ENCODE data around the gene RNF166.

GRCh38 chr16:88676502-88677242, 29.5 kb downstream of the RNF166 start:
- TF ChIP-seq CEBPB (IDR thresholded peaks at IDR 0.05): no peak
- no peak for TF ChIP-seq REST (IDR thresholded peaks at IDR 0.05; ENCODE audit: low read depth)
- TF ChIP-seq EP300 (IDR thresholded peaks at IDR 0.05; ENCODE audit: borderline replicate concordance): no peak
- TF ChIP-seq EGR1 (IDR thresholded peaks at IDR 0.05): no peak
- TF ChIP-seq FOXM1 (IDR thresholded peaks at IDR 0.05; ENCODE audit: borderline replicate concordance, low read depth): no peak
- no peak for TF ChIP-seq NFIC (IDR thresholded peaks at IDR 0.05)
- no peak for TF ChIP-seq CREB1 (IDR thresholded peaks at IDR 0.05; ENCODE audit: low read depth)
- TF ChIP-seq TAF1 (IDR thresholded peaks at IDR 0.05; ENCODE audit: low read depth): no peak
- TF ChIP-seq, protein P1, sequence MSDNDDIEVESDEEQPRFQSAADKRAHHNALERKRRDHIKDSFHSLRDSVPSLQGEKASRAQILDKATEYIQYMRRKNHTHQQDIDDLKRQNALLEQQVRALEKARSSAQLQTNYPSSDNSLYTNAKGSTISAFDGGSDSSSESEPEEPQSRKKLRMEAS (IDR thresholded peaks at IDR 0.05): no peak
- TF ChIP-seq RAD21 (IDR thresholded peaks at IDR 0.05; ENCODE audit: low read depth): no peak

Measured in Ishikawa (cell line).